ENCODE results near the gene AP1S2. TPM values are rescaled to one million over a fixed set of nuclear protein-coding genes. Genes with fewer than 3 reads are reported as not detected.
"Not testable (repeated sequence)": the region's sequence is repeated elsewhere in the genome, so short reads cannot be mapped to it uniquely, and the experiment has no call there.

The AP1S2 gene
- polyA plus RNA-seq, 1 of the 3 experiments (the other 2 are of a cell fraction), result 17.7 TPM

DNA sequence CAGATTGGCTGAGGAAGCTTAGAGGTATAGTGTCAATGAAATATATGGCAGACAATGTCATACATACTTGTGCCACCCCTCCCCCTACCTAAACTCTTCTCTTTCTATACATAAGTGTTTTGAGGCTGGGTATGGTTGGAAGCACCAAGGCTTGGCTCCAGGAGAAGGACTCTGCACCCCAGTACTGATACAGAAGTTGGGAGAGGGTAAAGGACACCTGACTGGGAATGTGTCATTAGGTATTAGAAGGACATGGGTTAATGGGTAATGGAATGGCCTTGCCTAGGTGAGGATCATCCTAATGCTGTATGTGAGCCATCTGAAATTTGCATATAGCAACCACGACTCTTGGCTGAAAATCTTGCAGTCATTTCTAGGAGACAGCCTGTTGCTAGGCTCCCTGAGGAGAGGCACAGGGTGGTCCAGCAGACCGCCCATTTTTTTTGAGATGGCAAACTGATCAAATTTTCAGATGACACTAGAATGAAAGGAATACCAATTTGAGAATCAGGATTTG is 26.8 kb upstream of the AP1S2 start:
- Histone ChIP-seq H3K4me2 (no peak overlapping the region), H3K36me3 (replicated peaks in 1 of 2; ENCODE audit: control insufficient read depth in 1 of 2, insufficient read depth in 2 of 2, low read length in 1 of 2) (no peaks in the 10 kb centered on the region), H2AFZ (ENCODE audit: low read depth) (no peak overlapping the region), H3K4me3 (ENCODE audit: low read depth in 2 of 2, low read length in 1 of 2) (no peak overlapping the region), H3K79me2 (ENCODE audit: insufficient read depth) (no peaks in the 10 kb centered on the region), H3K27me3 (ENCODE audit: insufficient read depth) (no peaks in the 10 kb centered on the region; the same call in 1 of the 2 replicates), H3K4me1 (ENCODE audit: control insufficient read depth in 1 of 2, insufficient read depth in 2 of 2, low read depth in 1 of 2, low read length in 1 of 2) (no peaks in the 10 kb centered on the region), H4K20me1 (ENCODE audit: insufficient read depth) (no peaks in the 10 kb centered on the region), H3K9me3 (no peaks in the 10 kb centered on the region), H3K9me2 (no peaks in the 10 kb centered on the region), H3K9ac (no peak overlapping the region), H3K27ac (ENCODE audit: low read depth in 2 of 2, low read length in 1 of 2) (no peak overlapping the region), H3F3A (replicated peaks; ENCODE audit: insufficient read depth) (no peaks in the 10 kb centered on the region)
- DNase-seq, result no peak
- TF ChIP-seq, protein P1, sequence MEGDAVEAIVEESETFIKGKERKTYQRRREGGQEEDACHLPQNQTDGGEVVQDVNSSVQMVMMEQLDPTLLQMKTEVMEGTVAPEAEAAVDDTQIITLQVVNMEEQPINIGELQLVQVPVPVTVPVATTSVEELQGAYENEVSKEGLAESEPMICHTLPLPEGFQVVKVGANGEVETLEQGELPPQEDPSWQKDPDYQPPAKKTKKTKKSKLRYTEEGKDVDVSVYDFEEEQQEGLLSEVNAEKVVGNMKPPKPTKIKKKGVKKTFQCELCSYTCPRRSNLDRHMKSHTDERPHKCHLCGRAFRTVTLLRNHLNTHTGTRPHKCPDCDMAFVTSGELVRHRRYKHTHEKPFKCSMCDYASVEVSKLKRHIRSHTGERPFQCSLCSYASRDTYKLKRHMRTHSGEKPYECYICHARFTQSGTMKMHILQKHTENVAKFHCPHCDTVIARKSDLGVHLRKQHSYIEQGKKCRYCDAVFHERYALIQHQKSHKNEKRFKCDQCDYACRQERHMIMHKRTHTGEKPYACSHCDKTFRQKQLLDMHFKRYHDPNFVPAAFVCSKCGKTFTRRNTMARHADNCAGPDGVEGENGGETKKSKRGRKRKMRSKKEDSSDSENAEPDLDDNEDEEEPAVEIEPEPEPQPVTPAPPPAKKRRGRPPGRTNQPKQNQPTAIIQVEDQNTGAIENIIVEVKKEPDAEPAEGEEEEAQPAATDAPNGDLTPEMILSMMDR (IDR thresholded peaks at IDR 0.05), result no peak
- TF ChIP-seq, protein P2, sequence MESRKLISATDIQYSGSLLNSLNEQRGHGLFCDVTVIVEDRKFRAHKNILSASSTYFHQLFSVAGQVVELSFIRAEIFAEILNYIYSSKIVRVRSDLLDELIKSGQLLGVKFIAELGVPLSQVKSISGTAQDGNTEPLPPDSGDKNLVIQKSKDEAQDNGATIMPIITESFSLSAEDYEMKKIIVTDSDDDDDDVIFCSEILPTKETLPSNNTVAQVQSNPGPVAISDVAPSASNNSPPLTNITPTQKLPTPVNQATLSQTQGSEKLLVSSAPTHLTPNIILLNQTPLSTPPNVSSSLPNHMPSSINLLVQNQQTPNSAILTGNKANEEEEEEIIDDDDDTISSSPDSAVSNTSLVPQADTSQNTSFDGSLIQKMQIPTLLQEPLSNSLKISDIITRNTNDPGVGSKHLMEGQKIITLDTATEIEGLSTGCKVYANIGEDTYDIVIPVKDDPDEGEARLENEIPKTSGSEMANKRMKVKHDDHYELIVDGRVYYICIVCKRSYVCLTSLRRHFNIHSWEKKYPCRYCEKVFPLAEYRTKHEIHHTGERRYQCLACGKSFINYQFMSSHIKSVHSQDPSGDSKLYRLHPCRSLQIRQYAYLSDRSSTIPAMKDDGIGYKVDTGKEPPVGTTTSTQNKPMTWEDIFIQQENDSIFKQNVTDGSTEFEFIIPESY (IDR thresholded peaks at IDR 0.05; ENCODE audit: borderline replicate concordance, low read depth), result no peak
- TF ChIP-seq POLR2AphosphoS5 (IDR thresholded peaks at IDR 0.05; ENCODE audit: low read depth, low read length), result no peak
- no peak for TF ChIP-seq RCOR1 (IDR thresholded peaks at IDR 0.05; ENCODE audit: low read length)
- TF ChIP-seq, protein P3, sequence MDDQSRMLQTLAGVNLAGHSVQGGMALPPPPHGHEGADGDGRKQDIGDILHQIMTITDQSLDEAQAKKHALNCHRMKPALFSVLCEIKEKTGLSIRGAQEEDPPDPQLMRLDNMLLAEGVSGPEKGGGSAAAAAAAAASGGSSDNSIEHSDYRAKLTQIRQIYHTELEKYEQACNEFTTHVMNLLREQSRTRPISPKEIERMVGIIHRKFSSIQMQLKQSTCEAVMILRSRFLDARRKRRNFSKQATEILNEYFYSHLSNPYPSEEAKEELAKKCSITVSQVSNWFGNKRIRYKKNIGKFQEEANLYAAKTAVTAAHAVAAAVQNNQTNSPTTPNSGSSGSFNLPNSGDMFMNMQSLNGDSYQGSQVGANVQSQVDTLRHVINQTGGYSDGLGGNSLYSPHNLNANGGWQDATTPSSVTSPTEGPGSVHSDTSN (IDR thresholded peaks at IDR 0.05), result no peak
- no peak for TF ChIP-seq RAD21 (IDR thresholded peaks at IDR 0.05; ENCODE audit: low read length)
- TF ChIP-seq, protein P4, sequence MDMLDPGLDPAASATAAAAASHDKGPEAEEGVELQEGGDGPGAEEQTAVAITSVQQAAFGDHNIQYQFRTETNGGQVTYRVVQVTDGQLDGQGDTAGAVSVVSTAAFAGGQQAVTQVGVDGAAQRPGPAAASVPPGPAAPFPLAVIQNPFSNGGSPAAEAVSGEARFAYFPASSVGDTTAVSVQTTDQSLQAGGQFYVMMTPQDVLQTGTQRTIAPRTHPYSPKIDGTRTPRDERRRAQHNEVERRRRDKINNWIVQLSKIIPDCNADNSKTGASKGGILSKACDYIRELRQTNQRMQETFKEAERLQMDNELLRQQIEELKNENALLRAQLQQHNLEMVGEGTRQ (IDR thresholded peaks at IDR 0.05; ENCODE audit: borderline replicate concordance, low read depth, low read length), result no peak
- no peak for TF ChIP-seq FOXJ3 (CRISPR knock-in tag; IDR thresholded peaks at IDR 0.05)
- no peak for TF ChIP-seq CHD2 (IDR thresholded peaks at IDR 0.05; ENCODE audit: low read length, partially characterized antibody)
- CTCF ChIA-PET, result no interaction called here
- WGBS (ENCODE audit: low lambda C conversion rate), result 26% methylated on average over 2 of the region's 2 CpGs
- POLR2A ChIA-PET, result no interaction called here

DNA sequence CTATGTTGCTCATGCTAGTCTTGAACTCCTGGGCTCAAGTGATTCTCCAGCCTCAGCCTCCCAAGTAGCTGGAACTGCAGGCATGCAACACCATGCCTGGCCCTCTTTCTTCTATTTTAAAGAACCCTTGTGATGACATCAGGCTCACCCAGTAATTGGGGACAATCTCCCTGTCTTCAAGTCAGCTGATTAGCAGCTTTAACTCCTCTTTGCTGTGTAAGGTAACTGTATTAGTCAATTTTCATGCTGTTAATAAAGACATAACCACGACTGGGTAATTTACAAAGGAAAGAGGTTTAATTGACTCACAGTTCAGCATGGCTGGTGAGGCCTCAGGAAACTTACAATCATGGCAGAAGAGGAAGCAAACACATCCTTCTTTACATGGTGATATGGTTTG is 23.3 kb upstream of the AP1S2 start:
- DNase-seq; H3K27ac ChIP-seq (ENCODE audit: low read depth in 2 of 2, low read length in 1 of 2); H3K9me3 ChIP-seq; H3K36me3 ChIP-seq (replicated peaks in 1 of 2; ENCODE audit: control insufficient read depth in 1 of 2, insufficient read depth in 2 of 2, low read length in 1 of 2); H3K79me2 ChIP-seq (ENCODE audit: insufficient read depth); H3K9ac ChIP-seq; H3K4me3 ChIP-seq (ENCODE audit: low read depth in 2 of 2, low read length in 1 of 2); POLR2A ChIA-PET; H4K20me1 ChIP-seq (ENCODE audit: insufficient read depth); CTCF ChIA-PET; H3K27me3 ChIP-seq (ENCODE audit: insufficient read depth); H3K4me2 ChIP-seq; H3K9me2 ChIP-seq; H3K4me1 ChIP-seq (ENCODE audit: control insufficient read depth in 1 of 2, insufficient read depth in 2 of 2, low read depth in 1 of 2, low read length in 1 of 2); H2AFZ ChIP-seq (ENCODE audit: low read depth); H3F3A ChIP-seq (replicated peaks; ENCODE audit: insufficient read depth): not testable (repeated sequence)
- 0% methylated on average over 1 of the region's 1 CpG for WGBS (ENCODE audit: low lambda C conversion rate)

Data from SK-N-SH (cell line).